HepG2 (cell line): ENCODE data around the gene DOCK10. TPM values are rescaled to one million over a fixed set of nuclear protein-coding genes. Genes with fewer than 3 reads are reported as not detected.

ENCODE experiments used
- ATAC-seq: fragments of 200-7000 bp; cut with Tn5 transposase; 3 replicates; pipeline ENCODE4 v1.9.1; 2020; ENCODE audit warnings: mild to moderate bottlenecking, moderate library complexity
- BruUV-seq: library from RNA; stranded (reverse); fragments of 400-500 nt; replicated peaks from 2 replicates; lab custom pipeline; 2021; lab: Mats Ljungman, UMichigan
- CTCF ChIA-PET: fragments of 300-600 bp; formaldehyde crosslinking; extraction: SDS; loops from one replicate; lab custom pipeline; 2021; ENCODE audit warnings: low total read pairs, inconsistent platforms, low intra/inter-chr PET ratio; lab: Yijun Ruan, JAX
- POLR2A ChIA-PET: fragments of 350-600 bp; sonication (Branson Sonifier 250); formaldehyde crosslinking; loops from one replicate; lab custom pipeline; 2020; ENCODE audit warnings: antibody characterized with exemption, inconsistent platforms; lab: Yijun Ruan, JAX
- DNase-seq: peaks from one replicate; pipeline ENCODE4 v3.0.0-alpha.2; 2015; ENCODE audit warnings: low spot score
- FAIRE-seq: peaks from 3 replicates; lab custom pipeline; 2011; peaks lifted over from hg19 to GRCh38; lab: Jason Lieb, UNC
- H2AFZ ChIP-seq: one replicate; pipeline ENCODE4 v1.6.1; 2011; ENCODE audit warnings: low read length, inconsistent platforms
- H3K27ac ChIP-seq: fragments of 300-600 bp; 3 replicates; pipeline ENCODE4 v1.8.0; 2011; ENCODE audit warnings: mixed run types, mild to moderate bottlenecking, mixed read lengths, low read length, inconsistent platforms; ENCODE audit not compliant: insufficient read depth; ENCODE audit errors: extremely low read length
- H3K27me3 ChIP-seq, 2 experiments: fragments of 200-600 bp in 1 of 2; 2 replicates in 1 of 2; 3 replicates in 1 of 2; pipeline versions ENCODE4 v1.6.0 to v1.8.0; 2011; ENCODE audit warnings: low read length in 2 of 2, mild to moderate bottlenecking in 2 of 2, moderate library complexity in 2 of 2, inconsistent platforms in 1 of 2; ENCODE audit not compliant: insufficient read depth in 2 of 2, control insufficient read depth in 1 of 2
- H3K36me3 ChIP-seq, 2 experiments: fragments of 200-600 bp in 1 of 2; replicated peaks in 1 of 2; 2 replicates in 1 of 2; 3 replicates in 1 of 2; pipeline versions ENCODE4 v1.5.1 to v1.8.0; 2011; ENCODE audit warnings: low read length in 2 of 2, inconsistent platforms in 1 of 2; ENCODE audit not compliant: insufficient read depth in 2 of 2, control insufficient read depth in 1 of 2
- H3K4me1 ChIP-seq: 2 replicates; pipeline ENCODE4 v1.5.1; 2012; ENCODE audit warnings: low read length, inconsistent platforms; ENCODE audit not compliant: insufficient read depth
- H3K4me2 ChIP-seq: 2 replicates; pipeline ENCODE4 v1.6.0; 2011; ENCODE audit warnings: low read depth, low read length, inconsistent platforms
- H3K4me3 ChIP-seq, 3 experiments: fragments of 200-600 bp in 1 of 3; sonication (generic), shearing (Covaris generic) in 1 of 3; replicated peaks in 1 of 3; 2 replicates each; pipeline ENCODE4 v1.5.1; 2011 to 2016; ENCODE audit warnings: low read length in 3 of 3, inconsistent platforms in 2 of 3, low read depth in 2 of 3, mild to moderate bottlenecking in 2 of 3, control low read depth in 1 of 3, mixed read lengths in 1 of 3; ENCODE audit not compliant: insufficient read depth in 1 of 3
- H3K79me2 ChIP-seq: one replicate; pipeline ENCODE4 v1.6.1; 2011; ENCODE audit warnings: low read length, inconsistent platforms; ENCODE audit not compliant: insufficient read depth
- H3K9ac ChIP-seq: 2 replicates; pipeline ENCODE4 v1.6.0; 2011; ENCODE audit warnings: mild to moderate bottlenecking, low read depth, low read length, inconsistent platforms; ENCODE audit not compliant: insufficient read depth
- H3K9me3 ChIP-seq: 2 replicates; pipeline ENCODE4 v1.5.1; 2012; ENCODE audit warnings: mild to moderate bottlenecking, low read length
- H4K20me1 ChIP-seq: 2 replicates; pipeline ENCODE4 v1.6.0; 2011; ENCODE audit warnings: inconsistent platforms, mild to moderate bottlenecking, low read length, moderate library complexity; ENCODE audit not compliant: insufficient read depth
- AGO1 ChIP-seq: fragments of 200-400 bp; formaldehyde crosslinking; IDR thresholded peaks from 2 replicates; pipeline ENCODE4 v1.6.1; 2017; ENCODE audit warnings: mild to moderate bottlenecking, low read depth, low read length, moderate library complexity; ENCODE audit not compliant: poor library complexity, severe bottlenecking
- DNMT3B ChIP-seq: conservative IDR thresholded peaks from 2 replicates; pipeline ENCODE4 v1.6.1; 2016; ENCODE audit warnings: missing biosample characterization, control low read depth
- GATAD2A ChIP-seq: IDR thresholded peaks from 2 replicates; pipeline ENCODE4 v1.6.1; 2016
- GMEB1 ChIP-seq: sonication (generic); formaldehyde crosslinking; IDR thresholded peaks from 2 replicates; pipeline ENCODE4 v1.5.1; 2020; ENCODE audit warnings: missing genetic modification reagents, mild to moderate bottlenecking, borderline replicate concordance
- MEIS2 ChIP-seq: sonication (generic); formaldehyde crosslinking; IDR thresholded peaks from 2 replicates; pipeline ENCODE4 v1.9.0; 2021; ENCODE audit warnings: mild to moderate bottlenecking, missing genetic modification reagents
- REST ChIP-seq, 2 experiments: IDR thresholded peaks; 2 replicates each; pipeline ENCODE4 v1.6.1; 2011 to 2012; ENCODE audit warnings: low read length in 2 of 2, borderline replicate concordance in 1 of 2, low read depth in 1 of 2, mild to moderate bottlenecking in 1 of 2, moderate library complexity in 1 of 2
- SIN3A ChIP-seq: IDR thresholded peaks from 2 replicates; pipeline ENCODE4 v1.6.1; 2011; ENCODE audit warnings: low read depth, mild to moderate bottlenecking, control low read depth, low read length, borderline replicate concordance
- SP140L ChIP-seq: sonication (generic); formaldehyde crosslinking; IDR thresholded peaks from 2 replicates; pipeline ENCODE4 v1.4.0; 2020; ENCODE audit warnings: missing genetic modification reagents, borderline replicate concordance
- ZBTB38 ChIP-seq: sonication (generic); formaldehyde crosslinking; IDR thresholded peaks from 2 replicates; pipeline ENCODE4 v1.5.1; 2020; ENCODE audit warnings: mild to moderate bottlenecking, missing genetic modification reagents
- ZNF138 ChIP-seq: sonication (generic); formaldehyde crosslinking; IDR thresholded peaks from 2 replicates; pipeline ENCODE4 v1.5.0; 2020; ENCODE audit warnings: mild to moderate bottlenecking, low read depth, missing genetic modification reagents
- ZNF3 ChIP-seq: IDR thresholded peaks from 2 replicates; pipeline ENCODE4 v1.7.0; 2017; ENCODE audit warnings: inconsistent platforms
- ZNF558 ChIP-seq: sonication (generic); formaldehyde crosslinking; IDR thresholded peaks from 2 replicates; pipeline ENCODE4 v1.9.0; 2022; ENCODE audit warnings: mild to moderate bottlenecking, missing genetic modification reagents, borderline replicate concordance
- ZNF780A ChIP-seq: sonication (generic); formaldehyde crosslinking; IDR thresholded peaks from 2 replicates; pipeline ENCODE4 v1.8.0; 2022; ENCODE audit warnings: mild to moderate bottlenecking, missing genetic modification reagents, moderate library complexity
- WGBS: methylation state at CpG from one replicate; pipeline ENCODE4 v1.1.6; 2017; ENCODE audit warnings: low lambda C conversion rate; 5-methylcytosine and 5-hydroxymethylcytosine counted together
- in situ Hi-C: cut with HindIII; loops from 2 replicates; pipeline ENCODE4 v1.10.0; 2017; ENCODE audit warnings: low pct_unique_long_range_greater_than_20kb; ENCODE audit not compliant: extremely low pct_ligation_motif_present
- intact Hi-C: fragments of 100-400 bp; cut with micrococcal nuclease; formaldehyde crosslinking; loops from one replicate; pipeline ENCODE4 v1.10.0; 2022; ENCODE audit not compliant: unreplicated experiment
- polyA plus RNA-seq, 8 experiments: library from polyadenylated mRNA; depleted of rRNA in 3 of 8; stranded (reverse) in 7 of 8; unstranded in 1 of 8; fragments of >200 nt; fragmentation: Illumina TruSeq in 4 of 8; extraction: Trizol in 4 of 8; gene quantifications; 2 replicates each; pipeline versions ENCODE4 v1.2.1 to v1.2.3, GENCODE V29; 2011 to 2016; ENCODE audit warnings: low read depth in 4 of 8, missing spikeins in 1 of 8, mixed read lengths in 1 of 8; ENCODE audit not compliant: insufficient read depth in 1 of 8
- total RNA-seq, 5 experiments: library from RNA; depleted of rRNA; stranded (reverse); fragments of >200 nt; fragmentation: Illumina TruSeq; extraction: Trizol; gene quantifications; 2 replicates each; pipeline ENCODE4 v1.2.3, GENCODE V29; 2016; ENCODE audit warnings: low read depth in 1 of 5

DOCK10 gene
- total and polyA plus RNA-seq, 2 of the 13 experiments (the other 11 are each of a cell fraction or from before 2014, with no cell fraction given), result not detected

GRCh38 chr2:224747765-224748164 is 294.5 kb downstream of the DOCK10 start:
- H3K9ac ChIP-seq, result no peak overlapping the region
- H3K4me1 ChIP-seq, result no peaks in the 10 kb centered on the region
- no peaks in the 10 kb centered on the region for H4K20me1 ChIP-seq
- H3K9me3 ChIP-seq, result no peaks in the 10 kb centered on the region
- H3K27me3 ChIP-seq, result no peaks in the 10 kb centered on the region
- no peaks in the 10 kb centered on the region for H3K36me3 ChIP-seq
- intact Hi-C loops (no loop called here), in situ Hi-C loops (no loop called here)
- no peak overlapping the region for H2AFZ ChIP-seq
- no peak for DNase-seq
- 1% methylated on average over 4 of the region's 4 CpGs for WGBS
- H3K27ac ChIP-seq, result no peak overlapping the region
- no peaks in the 10 kb centered on the region for H3K79me2 ChIP-seq
- no peak for FAIRE-seq
- no peak overlapping the region for H3K4me3 ChIP-seq
- H3K4me2 ChIP-seq, result no peak overlapping the region
- ChIA-PET POLR2A (no interaction called here), CTCF (no interaction called here)
- no peak for TF ChIP-seq GMEB1
- no peak for TF ChIP-seq AGO1
- no peak for TF ChIP-seq GATAD2A (CRISPR knock-in tag)
- TF ChIP-seq ZBTB38 (CRISPR knock-in tag), result no peak
- BruUV-seq, result no TSS peak
- no peak for ATAC-seq

- in situ Hi-C loops (no loop called here), intact Hi-C loops (no loop called here)
- peaks cover 41% of the 10 kb centered on the region for H3K9me3 ChIP-seq
- WGBS, result 5% methylated on average over 1 of the region's 1 CpG
- H3K36me3 ChIP-seq, result no peaks in the 10 kb centered on the region
- ATAC-seq, result no peak
- ChIA-PET POLR2A (no interaction called here), CTCF (no interaction called here)
- H3K27ac ChIP-seq, result no peak overlapping the region
- no peaks in the 10 kb centered on the region for H3K79me2 ChIP-seq
- H3K9ac ChIP-seq, result no peak overlapping the region
- H3K4me1 ChIP-seq, result no peaks in the 10 kb centered on the region
- H3K27me3 ChIP-seq, result no peaks in the 10 kb centered on the region
- H3K4me3 ChIP-seq, result no peak overlapping the region
- no peak overlapping the region for H2AFZ ChIP-seq
- no peak for FAIRE-seq
- DNase-seq, result no peak
- no TSS peak for BruUV-seq
- H4K20me1 ChIP-seq, result no peaks in the 10 kb centered on the region
- no peak overlapping the region for H3K4me2 ChIP-seq
- TF ChIP-seq REST (IDR thresholded peaks at IDR 0.05; ENCODE audit: borderline replicate concordance in 1 of 2, low read depth in 1 of 2, low read length in 2 of 2) (no peak), ZNF780A (CRISPR knock-in tag) (no peak), MEIS2 (CRISPR knock-in tag) (no peak), ZNF138 (CRISPR knock-in tag) (no peak), SIN3A (no peak), SP140L (no peak), ZNF558 (CRISPR knock-in tag) (no peak), ZNF3 (CRISPR knock-in tag) (no peak), DNMT3B (no peak)
These were observed 306.0 kb downstream of the DOCK10 start for GRCh38 chr2:224736227-224736626.
